GM18909 (cell line): ENCODE data around the gene TSTD2.
A peak's percentile ranks its signal among the peaks of the same experiment; 100 is the strongest.

Source experiments
- ATAC-seq: cut with Tn5 transposase; IDR thresholded peaks from one replicate; pipeline ENCODE4 v1.9.1; 2021; ENCODE audit warnings: mild to moderate bottlenecking; ENCODE audit not compliant: unreplicated experiment, poor library complexity

The TSTD2 gene

DNA sequence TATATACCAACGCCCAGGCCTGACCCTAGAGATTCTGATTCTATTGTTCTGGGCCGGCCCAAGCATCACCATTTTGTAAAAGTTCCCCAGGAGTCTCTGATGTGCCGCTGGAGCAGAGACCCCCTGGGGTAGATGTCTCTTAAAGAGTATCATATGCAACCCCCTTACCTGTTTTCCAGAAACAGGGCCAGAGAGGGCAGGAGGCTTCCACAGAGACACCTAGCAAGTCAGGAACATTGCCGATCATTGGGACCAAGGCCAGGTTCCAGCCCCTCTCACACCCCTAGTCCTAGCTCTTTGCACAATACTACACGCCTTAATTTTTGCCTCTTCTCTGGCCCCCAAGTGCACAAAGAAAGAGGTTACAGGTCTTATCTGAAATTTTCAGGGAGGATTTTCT is 67.9 kb downstream of the TSTD2 start:
- no peak for ATAC-seq

DNA sequence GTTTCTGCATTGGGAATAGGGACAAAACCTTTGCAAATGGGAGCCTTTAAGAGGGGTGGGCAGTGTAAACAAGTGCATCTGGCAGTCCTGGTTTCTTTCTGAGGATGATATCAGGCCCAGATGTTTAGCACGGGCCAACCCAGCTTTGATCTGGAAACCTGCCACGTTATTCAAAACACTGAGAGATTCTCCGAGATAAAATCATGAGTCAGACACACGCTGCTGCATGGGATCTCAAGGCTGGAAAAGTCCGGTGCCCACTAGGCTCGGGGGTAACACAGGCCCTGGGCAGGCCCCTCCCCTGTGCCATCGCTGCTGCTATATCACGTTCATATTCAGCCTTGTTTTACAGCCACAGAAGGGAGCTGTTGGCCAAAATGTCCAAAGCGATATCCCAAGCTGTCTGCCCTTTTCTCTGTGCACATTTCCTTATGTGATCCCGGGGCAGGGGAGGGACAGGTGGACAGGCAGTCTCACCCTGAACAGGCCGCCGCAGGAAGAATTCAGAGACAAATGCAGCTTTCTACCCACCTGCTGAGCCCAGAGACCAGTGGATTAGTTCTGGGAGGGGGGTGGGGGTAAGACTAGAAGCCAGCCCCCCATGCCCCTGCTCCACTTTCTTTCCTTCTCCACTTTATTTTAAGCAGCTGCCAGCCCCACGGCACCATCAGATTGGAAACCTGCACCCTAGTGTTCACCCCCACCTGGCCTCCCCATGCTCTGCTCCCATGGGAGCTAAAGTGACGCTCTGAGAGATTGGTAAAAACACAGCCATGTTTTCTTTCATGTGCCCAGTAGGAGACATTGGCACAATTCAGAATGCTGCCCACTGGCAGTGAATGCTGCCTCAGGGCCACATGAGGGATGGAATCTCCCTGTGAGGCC is 68.6 kb downstream of the TSTD2 start:
- ATAC-seq: no peak

DNA sequence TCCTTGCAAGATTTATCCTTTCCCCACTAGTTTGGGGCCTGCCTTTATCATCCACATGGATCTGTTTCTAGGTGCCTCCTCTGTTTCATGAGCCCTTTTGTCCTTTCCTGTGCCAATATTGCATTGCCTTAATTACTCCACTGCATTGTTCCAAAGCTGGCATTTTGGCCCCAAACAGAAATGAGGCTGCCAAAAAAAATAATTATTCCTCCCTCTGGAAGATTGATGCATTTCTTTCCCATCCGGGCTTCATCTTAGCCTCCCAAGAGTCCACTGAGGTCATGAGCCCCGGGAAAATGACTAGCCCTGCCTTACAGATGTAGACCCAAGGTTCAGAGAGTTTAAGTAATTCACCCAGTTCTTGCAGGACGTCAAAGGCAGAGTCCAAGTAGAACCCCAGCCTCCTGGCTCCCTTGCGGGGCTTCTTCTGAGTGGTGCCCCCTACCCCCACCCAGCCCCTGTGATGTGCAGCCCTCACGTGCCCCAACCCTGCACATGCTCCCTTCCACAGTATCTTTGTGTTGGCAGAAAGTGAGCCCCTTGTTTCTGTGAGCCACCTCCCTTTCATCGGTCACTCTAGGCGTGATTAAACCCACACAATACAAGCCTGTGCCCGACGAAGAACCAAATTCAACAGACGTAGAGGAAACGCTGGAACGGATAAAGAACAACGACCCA is 69.6 kb downstream of the TSTD2 start:
- ATAC-seq: no peak

DNA sequence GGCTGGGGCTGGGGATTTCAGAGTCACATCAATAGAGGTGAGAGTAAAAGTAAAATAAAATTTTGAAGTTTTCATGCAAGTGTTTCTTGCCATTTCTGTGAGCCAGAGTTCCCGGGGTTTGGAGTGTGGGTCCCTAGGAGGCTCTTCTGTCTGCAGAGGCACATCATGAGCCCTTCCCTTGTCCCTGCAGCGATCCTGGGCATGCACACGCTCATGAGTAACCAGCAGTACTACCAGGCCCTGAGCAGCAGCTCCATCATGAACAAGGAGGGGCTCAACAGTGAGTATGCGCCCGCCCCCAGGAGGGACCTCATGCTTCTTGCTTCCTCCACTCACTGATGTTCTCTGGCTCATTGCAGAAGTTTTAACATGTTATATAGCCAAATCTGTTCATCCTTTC is 70.6 kb downstream of the TSTD2 start:
- ATAC-seq: no peak

DNA sequence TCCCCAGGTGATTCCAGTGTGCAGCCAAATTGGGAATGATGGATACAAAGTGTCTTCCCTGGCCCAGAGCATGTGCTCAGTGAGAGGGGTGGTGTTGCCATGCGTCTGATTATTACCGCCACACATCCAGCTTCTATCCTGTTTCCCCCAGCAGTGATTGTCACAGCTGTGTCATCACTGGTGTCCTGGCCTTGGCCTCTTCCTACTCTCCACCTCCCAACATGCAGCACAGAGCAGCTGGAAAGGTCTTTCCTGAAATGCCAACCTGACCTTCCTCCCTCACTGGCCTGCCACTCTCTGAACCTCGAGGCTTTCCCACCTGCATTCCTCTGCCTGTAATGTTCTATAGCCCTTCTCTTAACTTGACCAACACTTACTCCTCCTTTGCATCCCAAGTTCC is 71.7 kb downstream of the TSTD2 start:
- no peak for ATAC-seq

DNA sequence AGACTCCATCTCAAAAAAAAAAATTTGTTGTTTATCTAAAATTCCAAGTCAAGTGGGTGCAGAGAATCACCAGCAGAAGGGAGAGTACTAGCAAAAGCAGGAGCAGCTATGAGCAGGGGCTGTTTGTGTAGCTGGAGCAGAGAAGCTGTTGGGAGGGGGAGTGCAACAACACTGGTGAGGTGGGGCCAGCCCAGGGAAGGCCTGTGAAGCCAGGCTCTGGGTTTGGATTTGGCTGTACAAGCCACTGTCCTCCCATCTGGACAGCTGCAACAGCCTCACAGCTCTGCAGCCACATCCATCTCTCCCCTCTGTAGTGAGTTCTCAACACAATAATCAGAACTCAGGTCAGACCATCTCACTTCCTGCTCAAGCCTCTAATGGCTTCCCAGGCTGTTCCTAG is 72.3 kb downstream of the TSTD2 start:
- no peak for ATAC-seq

DNA sequence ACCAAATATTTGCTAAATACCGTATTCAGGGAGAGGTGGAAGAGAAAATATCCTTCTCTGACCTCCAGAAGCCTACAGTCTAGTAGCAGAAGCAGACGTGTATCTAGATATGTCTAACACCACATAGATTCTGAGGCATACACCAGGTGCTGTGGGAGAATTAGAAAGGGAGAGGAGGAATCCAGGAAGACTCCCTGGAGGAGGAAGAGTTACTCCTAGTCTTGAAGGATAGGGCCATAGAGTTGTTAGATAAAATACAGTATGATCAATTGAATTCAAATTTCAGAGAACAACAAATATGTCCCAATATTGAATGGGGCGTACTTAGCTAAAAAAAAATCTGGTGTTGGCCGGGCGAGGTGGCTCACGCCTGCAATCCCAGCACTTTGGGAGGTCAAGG is 73.0 kb downstream of the TSTD2 start:
- no peak for ATAC-seq

DNA sequence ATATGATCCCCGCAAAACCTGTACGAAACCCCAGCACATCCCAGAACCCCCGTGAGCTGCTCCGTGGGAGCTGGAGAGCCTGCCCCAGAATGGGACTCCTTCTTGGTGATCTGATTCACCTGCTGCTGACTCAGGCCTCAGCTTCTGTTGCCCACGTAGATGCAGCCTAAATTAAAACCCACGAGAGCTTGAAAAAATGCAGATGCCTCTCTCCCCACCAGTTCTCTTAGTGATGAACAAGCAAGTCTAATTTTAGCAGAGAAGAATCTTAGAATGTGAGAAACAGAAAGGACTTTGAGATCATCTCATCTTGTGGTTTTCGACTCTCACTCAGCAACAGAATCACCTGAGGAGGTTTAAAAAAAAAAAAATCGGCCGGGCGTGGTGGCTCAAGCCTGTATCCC is 74.1 kb downstream of the TSTD2 start:
- ATAC-seq: peak; percentile 77

DNA sequence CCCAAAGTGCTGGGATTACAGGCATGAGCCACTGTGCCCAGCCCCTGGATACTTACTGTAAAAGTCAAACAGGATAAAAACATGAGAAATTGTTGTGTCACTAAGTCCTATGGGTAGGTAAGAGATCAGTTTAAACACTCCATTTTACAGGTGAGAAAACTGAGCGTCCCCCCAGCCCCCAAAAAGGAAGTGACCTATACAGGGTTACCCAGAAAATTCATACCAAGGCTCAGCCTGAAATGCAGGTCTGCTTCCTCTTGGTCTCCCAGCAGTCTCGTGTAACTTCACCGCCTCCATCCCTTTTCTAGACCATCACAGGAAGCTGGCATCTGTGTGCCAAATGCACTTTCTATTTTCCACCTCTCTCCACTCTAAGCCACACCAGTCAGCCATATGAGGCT is 74.5 kb downstream of the TSTD2 start:
- peak; percentile 39 for ATAC-seq

DNA sequence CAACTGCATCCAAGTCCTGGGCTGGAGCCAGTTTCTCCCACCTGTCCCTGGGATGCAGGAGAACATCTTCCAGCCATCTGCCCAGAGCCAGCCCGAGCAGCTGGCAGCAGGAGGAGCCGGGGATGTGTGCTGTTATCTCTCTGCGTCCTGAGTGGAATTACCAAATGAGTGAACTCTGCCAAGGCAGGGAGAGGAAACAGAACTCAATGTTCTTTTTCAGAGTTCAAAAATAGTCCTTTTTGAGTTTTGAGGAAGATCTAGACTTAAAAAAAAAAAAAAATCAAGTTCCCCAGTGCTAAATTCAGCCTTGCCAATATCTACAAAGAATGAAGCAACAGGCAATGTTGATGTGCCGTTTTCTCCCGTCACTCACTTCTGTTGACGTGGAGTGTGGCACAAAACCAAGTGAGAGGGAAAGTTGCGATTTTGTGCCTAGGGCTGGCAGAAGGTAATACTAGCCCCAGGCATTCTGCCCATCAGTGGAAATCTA is 75.5 kb downstream of the TSTD2 start:
- no peak for ATAC-seq

DNA sequence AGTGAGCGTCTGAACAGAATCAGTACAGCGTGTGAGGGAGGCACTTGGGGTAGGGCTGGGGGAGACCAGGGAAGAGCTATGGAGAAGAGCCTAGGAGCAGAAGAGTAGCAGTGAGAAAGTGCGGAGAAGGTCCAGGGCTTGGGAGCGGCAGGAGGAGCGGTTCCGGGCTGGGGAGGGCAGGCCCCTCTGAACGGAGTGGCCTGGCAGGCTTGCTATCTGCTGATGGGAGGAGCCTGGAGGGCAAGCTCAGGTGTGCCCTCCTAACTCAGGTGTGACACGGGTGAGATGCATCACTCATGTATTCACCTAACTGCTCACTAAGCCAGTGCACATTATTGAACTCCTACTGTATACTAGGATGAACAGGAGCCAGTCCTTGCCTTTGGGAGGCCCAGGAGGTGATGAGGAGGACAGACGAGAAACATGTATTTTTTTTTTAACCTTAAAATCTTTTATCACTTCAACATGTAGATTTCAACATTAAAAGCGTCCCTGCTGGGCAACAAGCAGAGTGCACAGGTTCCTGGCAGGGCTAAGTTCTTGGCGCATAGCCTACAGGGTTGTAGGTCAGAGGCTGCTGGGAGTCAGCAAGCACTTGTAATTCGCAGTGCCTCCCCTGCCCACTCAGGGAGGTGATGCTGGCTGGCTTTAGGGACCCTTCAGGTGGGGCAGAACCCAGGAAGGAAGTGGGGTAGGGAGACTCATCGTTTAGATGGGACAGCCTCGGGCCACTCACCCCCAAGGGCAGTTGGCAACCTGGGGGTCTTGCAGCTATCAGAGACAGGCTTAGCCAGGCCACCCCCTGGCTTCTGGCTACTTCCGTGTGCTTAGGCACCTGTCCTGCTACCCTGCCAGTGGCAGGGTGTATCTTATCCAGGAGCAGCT is 76.2 kb downstream of the TSTD2 start:
- no peak for ATAC-seq

DNA sequence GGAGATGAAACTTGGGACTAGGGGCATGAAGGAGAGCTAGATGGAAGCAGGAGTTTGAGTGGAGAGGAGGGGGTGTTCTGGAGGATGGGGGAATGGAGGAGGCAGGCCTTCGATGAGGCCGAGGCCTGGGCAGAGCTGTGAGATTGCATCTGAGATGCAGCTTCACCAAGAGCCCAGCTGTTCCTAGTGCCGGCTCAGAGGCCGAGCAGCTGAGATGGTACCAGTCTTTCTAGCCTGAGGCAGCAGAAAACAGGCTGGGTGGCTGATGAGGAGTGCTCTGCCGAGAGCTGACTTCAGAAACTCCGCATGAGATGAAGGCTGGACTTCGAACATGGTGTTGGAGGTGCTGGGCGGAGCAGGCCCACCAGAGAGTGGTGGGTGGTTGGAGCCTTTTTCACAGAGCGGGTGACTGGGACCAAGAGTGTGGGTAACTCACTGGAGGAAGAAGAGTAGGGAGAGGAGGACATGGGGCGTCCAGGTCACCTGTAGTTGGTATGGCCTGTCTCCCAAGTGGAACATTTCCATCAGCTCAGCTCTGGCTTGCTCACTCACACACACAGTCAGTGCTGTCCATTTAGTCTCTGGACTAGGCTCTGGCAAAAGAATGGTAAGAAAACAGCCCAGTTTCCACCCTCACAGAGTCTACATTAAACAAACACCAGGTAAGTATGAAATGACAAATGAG is 77.0 kb downstream of the TSTD2 start:
- ATAC-seq: no peak

DNA sequence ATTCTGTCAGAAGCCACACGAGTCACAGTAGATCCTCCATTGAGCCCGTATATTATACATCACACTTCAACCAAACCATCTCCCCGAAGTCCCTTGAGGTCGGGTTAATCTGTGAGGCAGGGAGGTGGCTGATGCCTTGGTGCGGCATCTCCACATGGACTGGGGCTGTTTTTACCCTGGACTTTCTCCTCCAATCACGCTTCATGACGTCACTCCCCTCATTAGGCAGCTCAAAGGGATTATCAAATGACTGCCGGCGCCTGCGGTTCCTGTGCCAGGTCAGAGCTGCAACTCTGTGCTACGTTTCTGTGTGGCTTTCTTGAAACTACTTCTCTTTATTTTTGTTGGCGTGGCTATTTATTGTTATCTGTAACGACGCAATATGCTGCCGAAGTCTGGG is 78.0 kb downstream of the TSTD2 start:
- no peak for ATAC-seq

DNA sequence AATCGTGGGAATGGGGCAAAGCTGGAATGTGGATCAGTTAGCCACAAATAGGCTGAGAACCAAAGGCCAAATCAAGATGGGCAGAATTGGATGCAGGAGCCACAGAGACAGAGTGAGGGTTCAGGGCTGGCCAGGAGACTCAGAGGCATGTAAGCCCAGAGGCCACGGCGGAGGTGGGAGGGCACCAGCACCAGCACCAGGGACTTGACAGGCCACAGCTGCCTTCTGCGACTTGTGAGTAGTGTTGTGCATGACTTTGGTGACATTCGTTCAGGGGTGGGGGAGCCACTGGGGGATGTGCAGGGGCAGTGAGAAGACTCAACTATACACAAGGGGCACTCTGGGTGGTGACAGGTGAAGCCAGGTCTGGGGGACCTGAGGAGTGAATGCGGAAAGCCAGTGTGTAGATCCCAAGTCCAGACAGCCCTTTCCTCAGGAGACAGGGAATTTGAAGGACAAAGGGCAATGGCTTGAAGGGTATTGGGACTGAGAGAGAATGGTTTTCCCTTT is 78.5 kb downstream of the TSTD2 start:
- no peak for ATAC-seq

DNA sequence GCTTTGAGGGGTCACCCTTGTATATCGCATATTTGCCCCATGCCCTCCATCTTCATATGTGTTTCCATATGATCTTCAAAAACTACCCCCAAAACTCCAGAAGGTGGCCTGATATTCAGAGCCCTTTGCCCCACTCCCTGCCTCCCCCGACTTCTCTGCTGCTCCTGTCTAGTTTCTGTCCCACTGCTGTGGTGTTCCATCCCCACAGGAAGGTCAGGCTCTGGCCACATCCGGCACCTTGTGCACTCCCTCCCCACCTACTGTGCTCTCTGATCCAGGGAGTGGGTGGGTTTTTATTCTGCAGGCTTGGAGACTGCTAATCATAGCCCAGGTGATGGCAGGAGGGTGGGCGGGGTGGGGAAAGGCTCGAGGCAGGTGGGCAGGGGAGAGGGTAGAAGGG is 79.3 kb downstream of the TSTD2 start:
- no peak for ATAC-seq

DNA sequence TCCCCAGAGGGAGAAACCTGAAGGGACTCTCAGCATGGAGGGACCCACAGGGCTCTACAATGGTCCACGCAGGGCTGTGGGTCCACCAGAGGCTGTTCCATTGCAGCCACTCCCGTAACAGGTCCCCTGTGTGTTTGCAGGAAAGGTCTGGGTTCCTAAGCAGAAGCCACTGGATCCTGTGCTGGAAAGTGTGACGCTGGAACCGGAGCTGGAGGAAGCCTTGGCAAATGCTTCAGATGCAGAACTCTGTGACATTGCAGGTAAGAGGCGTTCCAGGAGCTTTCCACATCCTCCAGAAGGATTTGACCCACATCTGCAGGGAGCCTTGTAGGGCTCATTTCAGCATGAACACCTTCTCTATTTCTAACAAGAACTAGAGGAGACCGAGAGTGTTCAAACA is 80.0 kb downstream of the TSTD2 start:
- ATAC-seq: no peak

DNA sequence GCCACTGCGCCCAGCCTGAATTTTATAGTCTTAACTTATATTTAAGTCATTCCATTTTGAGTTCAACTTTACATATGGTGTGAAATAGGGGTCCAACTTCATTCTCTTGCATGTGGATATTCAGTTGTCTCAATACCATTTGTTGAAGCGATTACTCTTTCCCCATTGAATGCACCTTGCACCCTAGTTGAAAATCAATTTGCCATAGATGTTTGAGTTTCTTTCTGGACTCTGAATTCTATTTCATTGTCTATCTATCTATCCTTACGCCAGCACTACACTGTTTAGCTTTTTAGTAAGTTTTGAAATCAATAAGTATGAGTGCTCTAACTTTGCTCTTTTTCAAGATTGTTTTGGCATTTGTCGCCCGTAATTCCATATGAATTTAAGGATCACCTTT is 81.9 kb downstream of the TSTD2 start:
- ATAC-seq: no peak

DNA sequence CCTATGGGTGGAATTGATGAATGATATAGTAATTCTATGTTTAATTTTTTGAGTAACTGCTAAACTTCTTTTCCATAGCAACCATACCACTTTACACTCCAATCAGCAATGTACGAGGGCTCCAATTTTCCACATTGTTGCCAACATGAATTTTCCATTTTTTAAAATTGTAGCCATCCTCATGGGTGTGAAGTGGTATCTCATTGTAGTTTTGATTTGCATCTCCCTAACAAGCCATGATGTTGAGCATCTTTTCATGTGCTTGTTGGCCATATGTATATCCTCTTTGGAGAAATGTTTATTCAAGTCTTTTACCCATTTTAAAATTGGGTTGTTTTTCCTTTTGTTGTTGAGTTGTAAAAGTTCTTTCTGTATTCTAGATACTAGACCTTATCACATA is 82.8 kb downstream of the TSTD2 start:
- ATAC-seq: no peak
